ENCODE data around the gene SLC25A33. TPM values are rescaled to one million over a fixed set of nuclear protein-coding genes. Genes with fewer than 3 reads are reported as not detected.

SLC25A33 gene
- total RNA-seq, 2 experiments from 2014 or later, result 3.5 TPM

DNA sequence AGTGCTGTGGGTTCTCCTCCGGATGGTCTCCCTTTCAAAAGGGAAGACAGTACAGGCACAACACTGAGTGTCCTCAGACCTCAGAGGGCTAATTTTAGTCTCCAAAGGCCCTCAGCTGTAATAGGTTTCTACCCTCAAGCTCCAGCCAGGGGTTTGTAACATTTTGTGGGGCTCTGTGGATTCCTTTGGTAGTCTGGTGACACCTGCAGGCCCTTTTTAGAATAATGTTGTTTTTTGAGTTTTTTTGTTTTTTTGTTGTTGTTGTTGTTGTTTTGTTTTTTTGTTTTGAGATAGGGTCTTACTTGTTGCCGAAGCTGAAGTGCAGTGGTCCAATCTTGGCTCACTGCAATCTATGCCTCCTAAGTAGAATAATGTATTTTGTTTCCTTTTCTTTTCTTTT lies 34.5 kb downstream of the SLC25A33 start:
- Mint-ChIP-seq H3K36me3 (ENCODE audit: low read depth) (peaks cover 7% of the 10 kb centered on the region), H3K27me3 (no peaks in the 10 kb centered on the region), H3K27ac (no peak overlapping the region), H3K4me1 (no peaks in the 10 kb centered on the region), H3K9me3 (no peaks in the 10 kb centered on the region), H3K4me3 (no peak overlapping the region)
- CTCF ChIA-PET, result interaction anchor here (0.6 to 1.8 kb wide), 12 partner anchors 8 to 622 kb away, joined by 3 to 10 read pairs (median 3); partner anchors contain the start of genes H6PD and TMEM201
- POLR2A ChIA-PET, result interaction anchor here (0.7 kb wide), 1 partner anchor 12 kb away, joined by 6 read pairs; no protein-coding TSS in a partner anchor
- no peak for DNase-seq

DNA sequence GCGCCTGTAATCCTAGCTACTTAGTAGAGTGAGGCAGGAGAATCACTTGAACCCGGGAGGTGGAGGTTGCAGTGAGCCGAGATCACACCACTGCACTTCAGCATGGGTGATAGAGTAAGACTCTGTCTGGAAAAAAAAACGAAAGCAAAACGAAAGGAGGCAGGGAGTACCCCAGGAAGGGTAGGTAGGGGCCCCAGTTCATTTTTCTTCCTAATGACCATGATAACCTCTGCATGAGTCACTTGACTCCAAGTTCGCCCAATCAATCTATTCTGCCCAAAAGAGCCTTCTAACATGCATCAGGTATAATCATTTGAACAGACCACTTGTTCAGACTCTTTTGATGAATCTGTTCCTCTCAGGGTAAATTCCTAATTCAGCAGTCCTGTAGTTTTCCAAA lies 36.2 kb downstream of the SLC25A33 start:
- ChIA-PET POLR2A (no interaction called here), CTCF (interaction anchor here (0.6 to 1.5 kb wide), 2 partner anchors 15 to 54 kb away, joined by 3 to 4 read pairs; no protein-coding TSS in a partner anchor)
- Mint-ChIP-seq H3K27ac (no peak overlapping the region), H3K4me1 (no peaks in the 10 kb centered on the region), H3K4me3 (no peak overlapping the region), H3K36me3 (ENCODE audit: low read depth) (peaks cover 9% of the 10 kb centered on the region), H3K27me3 (no peaks in the 10 kb centered on the region), H3K9me3 (no peaks in the 10 kb centered on the region)
- no peak for DNase-seq

DNA sequence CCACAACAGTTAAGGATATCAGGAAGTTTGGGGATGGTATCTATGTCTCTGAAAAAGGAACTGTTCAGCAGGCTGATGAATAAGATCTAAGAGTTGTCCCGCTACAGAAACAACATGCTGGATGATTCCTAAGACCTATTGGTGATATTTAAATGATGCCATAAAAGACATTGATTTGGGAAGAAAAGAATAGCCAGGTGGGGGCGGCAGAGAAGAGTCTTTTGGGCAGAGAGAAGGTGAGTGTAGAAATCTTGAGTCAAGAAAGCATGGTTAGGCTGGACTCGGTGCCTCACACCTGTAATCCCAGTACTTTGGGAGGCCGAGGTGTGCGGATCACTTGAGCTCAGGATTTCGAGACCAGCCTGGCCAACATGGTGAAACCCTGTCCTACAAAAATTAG lies 37.6 kb downstream of the SLC25A33 start:
- CTCF ChIA-PET, result interaction anchor here (0.8 kb wide), 1 partner anchor 84 kb away, joined by 3 read pairs; no protein-coding TSS in a partner anchor
- no peaks in the 10 kb centered on the region for H3K27me3 Mint-ChIP-seq
- H3K36me3 Mint-ChIP-seq (ENCODE audit: low read depth), result peaks cover 8% of the 10 kb centered on the region
- no peaks in the 10 kb centered on the region for H3K9me3 Mint-ChIP-seq
- DNase-seq, result no peak
- no peak overlapping the region for H3K27ac Mint-ChIP-seq
- H3K4me1 Mint-ChIP-seq, result no peaks in the 10 kb centered on the region
- POLR2A ChIA-PET, result no interaction called here
- no peak overlapping the region for H3K4me3 Mint-ChIP-seq

DNA sequence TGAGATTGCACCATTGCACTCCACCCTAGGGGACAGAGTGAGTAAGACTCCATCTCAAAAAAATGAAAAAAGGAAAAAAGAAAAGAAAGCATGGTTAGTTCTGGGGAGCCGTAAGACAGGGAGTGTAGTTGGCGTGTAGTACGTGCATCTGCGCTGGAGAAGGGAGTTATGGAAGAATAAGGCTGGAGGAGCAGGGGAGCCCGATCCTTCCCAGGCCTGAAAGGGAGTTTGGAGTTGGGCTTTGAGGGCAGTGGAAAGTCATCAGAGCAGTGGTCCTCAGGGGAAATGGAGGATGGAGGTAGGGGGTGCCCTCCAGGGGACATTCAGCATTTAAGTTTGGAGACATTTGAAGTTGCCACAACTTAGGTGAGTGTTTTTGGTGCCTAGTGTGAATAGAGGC lies 38.2 kb downstream of the SLC25A33 start:
- CTCF ChIA-PET, result interaction anchor here (0.8 kb wide), 1 partner anchor 84 kb away, joined by 3 read pairs; no protein-coding TSS in a partner anchor
- POLR2A ChIA-PET, result no interaction called here
- Mint-ChIP-seq H3K27me3 (no peaks in the 10 kb centered on the region), H3K9me3 (no peaks in the 10 kb centered on the region), H3K4me1 (no peaks in the 10 kb centered on the region), H3K27ac (no peak overlapping the region), H3K4me3 (no peak overlapping the region), H3K36me3 (ENCODE audit: low read depth) (peaks cover 8% of the 10 kb centered on the region)
- no peak for DNase-seq

DNA sequence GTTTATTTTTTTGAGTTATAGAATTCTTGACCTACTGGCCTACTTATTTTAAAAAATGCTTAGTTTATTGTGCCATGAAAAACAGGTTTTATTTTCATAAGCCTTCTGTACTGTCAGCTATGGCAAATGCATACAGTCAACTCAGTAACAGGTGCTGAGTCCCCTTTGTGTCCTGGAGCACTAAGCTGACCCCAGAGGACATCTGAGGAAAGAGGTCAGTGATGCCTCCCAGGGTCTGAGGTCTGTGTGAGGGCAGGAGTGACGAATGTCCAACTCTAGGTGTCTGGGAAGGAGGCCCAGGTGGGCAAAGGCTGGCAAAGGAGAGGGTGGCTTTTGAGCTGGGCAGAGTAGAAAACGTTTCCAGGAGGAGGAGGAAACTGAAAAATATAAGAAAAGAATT lies 41.7 kb downstream of the SLC25A33 start:
- Mint-ChIP-seq H3K36me3 (ENCODE audit: low read depth) (peaks cover 5% of the 10 kb centered on the region), H3K27me3 (no peaks in the 10 kb centered on the region), H3K4me1 (no peaks in the 10 kb centered on the region), H3K9me3 (no peaks in the 10 kb centered on the region), H3K4me3 (no peak overlapping the region), H3K27ac (no peak overlapping the region)
- POLR2A ChIA-PET, result interaction anchor here (0.5 kb wide), 1 partner anchor 36 kb away, joined by 7 read pairs; no protein-coding TSS in a partner anchor
- CTCF ChIA-PET, result no interaction called here
- no peak for DNase-seq

DNA sequence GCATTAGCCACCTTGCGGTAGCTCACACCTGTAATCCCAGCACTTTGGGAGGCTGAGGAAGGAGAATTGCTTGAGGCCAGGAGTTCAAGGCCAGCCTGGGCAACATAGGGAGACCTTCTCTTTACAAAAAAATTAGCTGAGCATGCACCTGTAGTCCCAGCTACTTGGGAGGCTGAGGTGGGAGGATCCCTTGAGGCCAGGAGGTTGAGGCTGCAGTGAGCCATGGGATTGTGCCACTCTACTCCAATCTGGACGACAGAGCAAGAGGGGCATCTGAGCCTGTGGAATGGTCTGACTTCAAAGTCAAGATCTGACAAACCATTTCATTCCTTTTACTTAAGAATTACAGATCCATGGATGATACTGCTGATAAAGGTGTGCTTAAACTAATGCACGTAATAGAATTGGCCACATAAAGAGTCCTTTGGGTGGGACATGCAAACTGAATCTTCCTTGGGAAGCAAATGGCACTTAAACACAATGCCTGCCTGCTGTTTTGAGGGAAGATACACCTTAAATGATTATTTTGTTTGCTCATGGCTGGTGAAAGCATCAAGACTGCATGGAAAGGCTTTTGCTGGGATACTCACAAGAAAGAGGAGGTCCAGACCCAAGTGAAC lies 47.0 kb downstream of the SLC25A33 start:
- ChIA-PET POLR2A (no interaction called here), CTCF (interaction anchor here (0.7 to 1.1 kb wide), 2 partner anchors 29 to 244 kb away, joined by 4 to 5 read pairs; no protein-coding TSS in a partner anchor)
- H3K27ac Mint-ChIP-seq, result no peak overlapping the region
- no peak for DNase-seq
- no peaks in the 10 kb centered on the region for H3K27me3 Mint-ChIP-seq
- no peak overlapping the region for H3K4me3 Mint-ChIP-seq
- H3K9me3 Mint-ChIP-seq, result no peaks in the 10 kb centered on the region
- peaks cover 2% of the 10 kb centered on the region for H3K36me3 Mint-ChIP-seq (ENCODE audit: low read depth)
- peaks cover 25% of the 10 kb centered on the region for H3K4me1 Mint-ChIP-seq

DNA sequence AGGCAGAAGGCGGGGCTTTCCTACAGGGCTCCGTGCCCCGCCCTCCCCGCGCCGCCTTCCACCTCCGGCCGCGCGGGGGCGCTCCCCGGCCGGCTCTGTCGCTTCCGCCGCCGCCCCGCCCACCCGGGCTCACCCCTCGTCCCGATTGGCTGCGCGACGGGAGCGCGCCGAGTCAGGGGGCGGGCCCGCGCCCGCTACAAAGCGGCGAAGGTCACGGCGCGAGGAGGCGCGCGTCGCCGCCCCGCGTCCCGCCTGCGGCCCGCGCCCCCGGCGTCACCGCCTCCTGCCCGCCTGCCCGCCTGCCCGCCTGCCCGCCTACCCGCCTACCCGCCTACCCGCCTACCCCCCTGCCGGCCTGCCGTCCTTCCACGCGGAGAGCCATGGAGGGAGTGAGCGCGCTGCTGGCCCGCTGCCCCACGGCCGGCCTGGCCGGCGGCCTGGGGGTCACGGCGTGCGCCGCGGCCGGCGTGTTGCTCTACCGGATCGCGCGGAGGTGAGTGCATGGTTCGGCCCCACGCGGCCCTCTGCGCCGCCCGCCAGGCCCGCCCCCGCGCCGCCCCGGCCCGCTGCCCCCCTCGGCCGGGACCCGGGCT lies 49.4 kb downstream of the SLC25A33 start, which contains the start of gene TMEM201:
TMEM201 (plus strand) TSS at position 361 of the 593 bp plus-strand sequence; CDS start at position 381, 20 bp downstream.
- Mint-ChIP-seq H3K9me3 (no peaks in the 10 kb centered on the region), H3K36me3 (ENCODE audit: low read depth) (peaks cover 2% of the 10 kb centered on the region), H3K4me3 (peak within 1 kb of the TSS; percentile 79), H3K27me3 (no peaks in the 10 kb centered on the region), H3K27ac (peak within 1 kb of the TSS; percentile 84), H3K4me1 (peaks cover 40% of the 10 kb centered on the region)
- ChIA-PET CTCF (interaction anchor here (0.9 to 1.8 kb wide), 7 partner anchors 9 to 150 kb away, joined by 3 to 10 read pairs (median 4); no protein-coding TSS in a partner anchor), POLR2A (no interaction called here)
- DNase-seq, result peak; percentile 92

DNA sequence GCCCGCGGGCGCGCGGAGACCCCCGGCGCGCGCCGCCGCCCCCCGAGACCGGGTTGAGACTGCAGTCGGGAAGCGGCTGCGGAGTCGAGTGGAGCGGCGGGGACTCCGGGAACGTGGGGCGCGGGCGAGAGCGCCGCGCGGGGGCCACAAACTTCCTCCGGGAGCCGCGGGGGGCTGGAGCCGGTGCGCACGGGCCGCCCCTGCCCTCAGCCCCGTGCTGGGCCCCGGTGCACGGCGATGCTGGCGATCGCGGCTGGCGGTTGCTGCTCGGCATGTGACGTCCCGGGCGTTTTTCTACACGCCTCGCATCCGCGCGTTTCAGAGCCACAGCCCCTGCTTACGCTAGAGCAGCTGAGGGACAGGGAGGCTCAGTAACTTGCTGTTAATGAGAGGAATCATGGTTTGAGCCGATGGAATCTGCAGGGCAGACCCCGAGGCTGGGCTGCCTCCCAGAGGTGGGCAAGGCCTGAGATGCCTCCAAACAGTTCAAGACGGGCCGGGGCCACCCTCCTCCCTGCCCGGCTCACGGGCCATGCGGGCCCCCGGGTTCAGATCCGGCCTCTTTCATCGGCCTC lies 50.0 kb downstream of the SLC25A33 start:
- Mint-ChIP-seq H3K4me3 (peak overlapping the region; percentile 79), H3K4me1 (peaks cover 42% of the 10 kb centered on the region), H3K9me3 (no peaks in the 10 kb centered on the region), H3K27me3 (no peaks in the 10 kb centered on the region), H3K36me3 (ENCODE audit: low read depth) (peaks cover 2% of the 10 kb centered on the region), H3K27ac (peak overlapping the region; percentile 84)
- CTCF ChIA-PET, result interaction anchor here (1.1 to 2.0 kb wide), 5 partner anchors 20 to 39 kb away, joined by 3 to 8 read pairs (median 5); no protein-coding TSS in a partner anchor
- POLR2A ChIA-PET, result interaction anchor here (0.7 kb wide), 1 partner anchor 628 kb away, joined by 3 read pairs; no protein-coding TSS in a partner anchor
- peak; percentile 54 for DNase-seq

DNA sequence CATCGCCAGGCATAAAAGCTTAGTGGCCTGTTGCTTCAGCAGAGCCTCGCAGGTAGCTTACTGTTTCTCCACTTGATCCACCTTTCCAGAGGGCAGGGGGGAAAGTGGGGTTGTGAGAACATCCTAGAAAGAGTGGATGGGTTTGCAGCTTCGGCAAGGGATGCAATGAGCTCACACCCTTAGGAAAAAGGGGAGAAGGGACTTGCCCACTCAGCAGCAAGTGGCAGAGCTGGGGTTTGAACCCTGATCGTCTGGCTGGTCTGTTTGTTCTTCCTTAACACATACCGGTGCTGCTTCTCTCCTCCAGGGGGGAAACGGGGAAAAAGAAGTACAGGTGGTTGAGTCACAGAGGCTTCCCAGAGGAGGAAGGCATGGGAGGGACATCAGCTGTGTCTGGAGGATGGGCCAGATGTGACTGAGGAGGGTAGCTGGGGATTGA lies 50.5 kb downstream of the SLC25A33 start:
- CTCF ChIA-PET, result interaction anchor here (1.1 to 2.0 kb wide), 6 partner anchors 14 to 39 kb away, joined by 3 to 8 read pairs (median 4); no protein-coding TSS in a partner anchor
- Mint-ChIP-seq H3K36me3 (ENCODE audit: low read depth) (peaks cover 2% of the 10 kb centered on the region), H3K4me1 (peaks cover 42% of the 10 kb centered on the region), H3K27ac (peak overlapping the region; percentile 84), H3K9me3 (no peaks in the 10 kb centered on the region), H3K27me3 (no peaks in the 10 kb centered on the region), H3K4me3 (peak overlapping the region; percentile 79)
- POLR2A ChIA-PET, result interaction anchor here (0.7 kb wide), 1 partner anchor 627 kb away, joined by 3 read pairs; no protein-coding TSS in a partner anchor
- no peak for DNase-seq

DNA sequence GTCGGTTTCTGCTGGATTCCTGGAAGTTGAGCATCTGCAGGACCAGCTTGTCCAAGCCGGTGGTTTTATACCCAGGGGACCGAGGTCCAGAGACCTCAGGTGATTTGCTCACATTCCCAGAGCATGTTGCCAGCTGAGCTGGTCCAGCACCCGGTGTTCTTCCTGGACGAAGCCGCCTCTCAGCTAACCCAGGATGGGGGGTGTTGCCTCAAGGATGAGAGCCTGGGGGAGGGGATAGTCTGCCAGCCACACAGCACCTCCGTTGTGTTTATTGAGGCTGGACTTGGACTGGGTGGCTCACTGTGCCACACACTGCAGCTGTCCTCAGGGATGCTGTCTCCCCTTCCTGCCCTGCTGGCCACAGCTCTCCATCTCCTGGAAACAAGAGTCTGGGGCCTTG lies 50.9 kb downstream of the SLC25A33 start:
- peaks cover 2% of the 10 kb centered on the region for H3K36me3 Mint-ChIP-seq (ENCODE audit: low read depth)
- POLR2A ChIA-PET, result interaction anchor here (0.6 kb wide), 1 partner anchor 567 kb away, joined by 3 read pairs; no protein-coding TSS in a partner anchor
- peak overlapping the region; percentile 84 for H3K27ac Mint-ChIP-seq
- H3K4me3 Mint-ChIP-seq, result peak overlapping the region; percentile 79
- no peaks in the 10 kb centered on the region for H3K27me3 Mint-ChIP-seq
- DNase-seq, result no peak
- CTCF ChIA-PET, result interaction anchor here (1.1 to 2.0 kb wide), 6 partner anchors 14 to 38 kb away, joined by 3 to 8 read pairs (median 4); no protein-coding TSS in a partner anchor
- no peaks in the 10 kb centered on the region for H3K9me3 Mint-ChIP-seq
- H3K4me1 Mint-ChIP-seq, result peaks cover 42% of the 10 kb centered on the region

DNA sequence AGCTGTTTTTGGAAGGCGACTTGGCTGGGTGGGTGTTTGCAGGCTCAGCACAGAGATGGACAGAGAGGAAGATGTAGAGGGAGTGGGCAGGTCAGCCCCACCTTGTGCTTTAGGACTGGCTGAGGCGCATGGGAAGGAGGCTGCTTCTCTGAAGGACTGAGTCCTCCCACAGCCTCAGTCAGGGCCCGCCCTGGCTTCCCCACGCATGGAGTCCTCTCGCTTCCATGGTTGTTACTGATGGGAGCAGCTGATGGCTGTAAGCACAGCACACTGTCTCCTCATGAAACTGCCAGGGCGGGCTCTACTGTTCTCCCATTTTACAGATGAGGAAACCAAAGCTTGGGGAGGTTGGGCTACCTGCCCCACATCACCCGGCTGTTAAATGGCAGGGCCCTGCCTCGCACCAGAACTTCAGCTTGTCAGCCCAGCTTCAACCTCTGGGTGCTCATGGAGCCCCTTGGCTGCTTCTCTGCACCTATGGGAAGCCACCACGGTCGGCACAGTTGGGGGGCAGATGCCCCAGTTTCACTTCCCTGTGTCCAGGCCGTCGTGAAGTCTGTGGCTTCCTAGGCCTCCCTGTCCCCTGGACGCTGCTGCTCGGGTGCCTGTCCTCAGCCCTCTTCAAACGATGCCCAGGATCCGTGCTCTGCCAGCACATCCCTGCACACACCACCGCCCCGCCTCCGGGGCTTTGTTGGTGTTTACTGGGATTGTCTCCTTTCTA lies 51.8 kb downstream of the SLC25A33 start:
- Mint-ChIP-seq H3K9me3 (no peaks in the 10 kb centered on the region), H3K36me3 (ENCODE audit: low read depth) (peaks cover 2% of the 10 kb centered on the region), H3K27ac (no peak overlapping the region), H3K4me1 (peaks cover 42% of the 10 kb centered on the region), H3K27me3 (no peaks in the 10 kb centered on the region), H3K4me3 (peak overlapping the region; percentile 79)
- no peak for DNase-seq
- POLR2A ChIA-PET, result interaction anchor here (0.6 kb wide), 1 partner anchor 566 kb away, joined by 3 read pairs; no protein-coding TSS in a partner anchor
- CTCF ChIA-PET, result interaction anchor here (1.3 to 2.0 kb wide), 3 partner anchors 15 to 25 kb away, joined by 3 to 8 read pairs (median 5); no protein-coding TSS in a partner anchor
